Measurements from ENCODE around the gene OR7G3.

Gene OR7G3

DNA sequence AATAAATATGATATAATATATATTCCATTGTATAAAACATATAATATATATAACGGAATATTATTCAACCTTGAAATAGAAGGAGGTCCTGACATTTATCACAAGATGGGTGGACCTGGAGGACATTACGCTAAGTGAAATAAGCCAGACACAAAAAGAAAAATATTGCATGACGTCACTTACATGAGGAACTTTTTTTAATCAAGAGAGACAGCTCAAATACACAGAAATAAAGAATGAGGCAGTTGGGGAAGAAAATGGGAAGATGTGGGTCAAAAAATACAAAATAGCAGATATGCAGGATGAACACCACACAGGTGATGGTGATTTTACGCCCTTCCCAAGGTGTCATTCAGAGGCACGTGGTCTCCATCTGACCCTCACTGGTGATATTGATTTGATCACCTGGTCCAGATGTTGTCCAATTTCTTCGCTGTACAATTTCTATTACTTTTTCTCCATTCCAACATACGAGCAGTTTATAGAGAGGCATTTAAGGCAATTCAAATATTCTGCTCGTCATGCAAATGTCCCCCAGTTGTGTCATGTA is 12.9 kb upstream of the OR7G3 start:
- peak overlapping the region; percentile 97 to 100 for H3K4me3 Mint-ChIP-seq
- peak overlapping the region; percentile 99 to 100 for H3K27ac Mint-ChIP-seq

DNA sequence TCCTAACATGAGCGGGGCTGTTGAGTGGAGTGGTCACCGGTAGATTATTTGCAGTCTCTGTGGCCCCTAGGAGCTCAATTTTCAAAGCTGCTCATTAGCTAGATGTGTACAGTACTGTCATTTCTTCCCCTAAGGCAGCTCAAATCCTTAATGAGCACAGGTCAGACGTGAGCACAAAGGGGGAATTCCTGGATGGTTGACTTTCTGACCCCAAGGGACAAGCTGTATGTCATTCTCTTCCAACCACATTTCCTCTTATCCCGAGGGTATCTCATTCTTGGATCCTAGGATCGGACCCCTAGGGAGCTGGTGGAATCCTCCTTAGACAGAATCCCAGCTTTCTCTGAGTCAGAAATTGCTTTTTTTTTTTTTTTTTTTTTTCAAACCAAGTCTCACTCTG is 5.7 kb upstream of the OR7G3 start:
- Mint-ChIP-seq H3K27me3 (peaks cover 15% of the 10 kb centered on the region), H3K4me3 (no peak overlapping the region), H3K27ac (no peak overlapping the region), H3K4me1 (peaks cover 11% of the 10 kb centered on the region), H3K9me3 (no peaks in the 10 kb centered on the region)
- DNase-seq, result no peak
- no peak for ATAC-seq

More for the DNA sequence above, 12.9 kb upstream of the OR7G3 start:
- peak; percentile 10 for ATAC-seq
- Mint-ChIP-seq H3K9me3 (peaks cover 10% of the 10 kb centered on the region in 2 donors), H3K27me3 (peaks cover 5% of the 10 kb centered on the region), H3K4me1 (peaks cover 32% of the 10 kb centered on the region)
- DNase-seq, result peak in 1 of 2 donors; percentile 5

- H3K4me3 Mint-ChIP-seq, result no peak overlapping the region
- no peak for ATAC-seq
- H3K27ac Mint-ChIP-seq, result no peak overlapping the region
- peaks cover 11% of the 10 kb centered on the region for H3K4me1 Mint-ChIP-seq
- peaks cover 29% of the 10 kb centered on the region for H3K27me3 Mint-ChIP-seq
- no peaks in the 10 kb centered on the region for H3K9me3 Mint-ChIP-seq
- DNase-seq, result no peak
Observed at GRCh38 chr19:9130965-9131364, 4.2 kb upstream of the OR7G3 start.

GRCh38 chr19:9128171-9128570 is 1.4 kb upstream of the OR7G3 start:
- peaks cover 28% of the 10 kb centered on the region for H3K27me3 Mint-ChIP-seq
- ATAC-seq (no peak), DNase-seq (no peak)
- no peak overlapping the region for H3K27ac Mint-ChIP-seq
- no peak overlapping the region for H3K4me3 Mint-ChIP-seq
- H3K4me1 Mint-ChIP-seq, result peaks cover 11% of the 10 kb centered on the region
- H3K9me3 Mint-ChIP-seq, result no peaks in the 10 kb centered on the region

GRCh38 chr19:9116547-9116946 is 10.2 kb downstream of the OR7G3 start:
- DNase-seq, result no peak
- peaks cover 28% of the 10 kb centered on the region for H3K27me3 Mint-ChIP-seq
- no peaks in the 10 kb centered on the region for H3K9me3 Mint-ChIP-seq
- no peak overlapping the region for H3K27ac Mint-ChIP-seq
- ATAC-seq, result no peak
- no peak overlapping the region for H3K4me3 Mint-ChIP-seq
- H3K4me1 Mint-ChIP-seq, result no peaks in the 10 kb centered on the region

- H3K27me3 Mint-ChIP-seq, result peaks cover 20% of the 10 kb centered on the region
- no peaks in the 10 kb centered on the region for H3K4me1 Mint-ChIP-seq
- DNase-seq (no peak), ATAC-seq (no peak)
- no peak within 1 kb of the TSS for H3K4me3 Mint-ChIP-seq
- H3K27ac Mint-ChIP-seq, result peak within 1 kb of the TSS in 1 of 2 donors; percentile 42
- no peaks in the 10 kb centered on the region for H3K9me3 Mint-ChIP-seq
Observed at GRCh38 chr19:9115307-9115813, 11.4 kb downstream of the OR7G3 start, which contains the start of gene OR7G1. Gene OR7G1, minus strand, starts transcription at chr19:9115763. Its CDS starts 0 bp downstream, at chr19:9115763.

GRCh38 chr19:9109959-9110358 is 16.8 kb downstream of the OR7G3 start:
- Mint-ChIP-seq H3K9me3 (no peaks in the 10 kb centered on the region), H3K4me3 (no peak overlapping the region), H3K27me3 (peaks cover 22% of the 10 kb centered on the region), H3K4me1 (no peaks in the 10 kb centered on the region), H3K27ac (peak overlapping the region in 1 of 2 donors; percentile 40)
- no peak for DNase-seq
- ATAC-seq, result no peak

DNA sequence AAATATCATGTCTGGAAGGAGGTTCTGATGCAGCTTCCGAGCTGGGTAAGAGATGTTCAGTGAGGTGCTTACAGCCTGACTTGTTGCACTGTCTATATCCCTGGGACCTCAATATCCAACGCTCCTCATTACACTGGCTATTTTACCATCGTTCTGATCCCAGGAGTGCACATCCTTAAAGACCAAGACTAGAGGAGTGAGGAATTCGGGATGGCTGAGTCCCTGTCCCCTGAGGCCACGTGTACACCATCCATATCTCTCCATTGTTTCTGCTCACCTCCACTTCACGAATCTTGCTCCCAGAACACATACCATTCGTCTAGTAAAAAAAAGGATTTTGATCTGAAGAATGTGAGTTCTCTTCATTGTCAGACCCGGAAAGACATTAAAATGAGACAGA is 19.4 kb downstream of the OR7G3 start, which contains the start of gene OR7G2:
TSS of gene OR7G2 (minus strand) at position 101 of the 400 bp plus-strand sequence. CDS start 4,232 bp downstream, outside the sequence.
- peaks cover 16% of the 10 kb centered on the region for H3K27me3 Mint-ChIP-seq

GRCh38 chr19:9086761-9087160 is 40.0 kb downstream of the OR7G3 start, which contains the start of gene OR1M1:
Gene OR1M1, plus strand, starts transcription at chr19:9087061. Its CDS starts 6,184 bp downstream, at chr19:9093245.
- Mint-ChIP-seq H3K4me3 (no peak within 1 kb of the TSS), H3K27me3 (peaks cover 10% of the 10 kb centered on the region), H3K4me1 (no peaks in the 10 kb centered on the region), H3K9me3 (no peaks in the 10 kb centered on the region), H3K27ac (no peak within 1 kb of the TSS)
- ATAC-seq (no peak), DNase-seq (no peak)

More for the DNA sequence above, 19.4 kb downstream of the OR7G3 start, which contains the start of gene OR7G2:
- H3K9me3 Mint-ChIP-seq, result no peaks in the 10 kb centered on the region
- no peaks in the 10 kb centered on the region for H3K4me1 Mint-ChIP-seq
- ATAC-seq (no peak), DNase-seq (no peak)
- no peak within 1 kb of the TSS for H3K4me3 Mint-ChIP-seq
- H3K27ac Mint-ChIP-seq, result no peak within 1 kb of the TSS

DNA sequence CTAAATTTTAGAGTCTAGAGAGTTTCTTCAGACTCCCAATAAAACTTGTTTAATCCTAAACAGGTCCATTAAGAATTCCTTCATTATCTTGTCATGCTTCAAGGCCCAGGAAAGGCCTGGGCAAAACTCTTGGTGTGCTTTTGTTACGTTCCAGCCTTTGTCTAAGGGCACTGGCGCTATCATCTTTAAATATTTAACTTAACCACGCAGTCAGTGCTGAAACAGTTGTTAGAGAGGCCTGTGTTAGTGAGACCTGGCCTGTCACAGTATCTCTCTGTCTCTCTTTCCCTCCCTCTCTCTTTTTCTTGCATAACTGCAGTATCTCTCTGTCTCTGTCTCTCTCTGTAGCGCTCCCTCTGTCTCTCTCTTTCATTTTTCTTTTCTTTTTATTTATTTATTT is 48.1 kb downstream of the OR7G3 start:
- ATAC-seq (no peak), DNase-seq (no peak)
- no peak overlapping the region for H3K27ac Mint-ChIP-seq
- no peaks in the 10 kb centered on the region for H3K9me3 Mint-ChIP-seq
- H3K4me3 Mint-ChIP-seq, result no peak overlapping the region
- no peaks in the 10 kb centered on the region for H3K27me3 Mint-ChIP-seq
- H3K4me1 Mint-ChIP-seq, result peaks cover 4% of the 10 kb centered on the region

GRCh38 chr19:9076901-9077300 is 49.8 kb downstream of the OR7G3 start:
- H3K27me3 Mint-ChIP-seq, result no peaks in the 10 kb centered on the region
- no peaks in the 10 kb centered on the region for H3K9me3 Mint-ChIP-seq
- no peak overlapping the region for H3K27ac Mint-ChIP-seq
- no peak overlapping the region for H3K4me3 Mint-ChIP-seq
- ATAC-seq, result no peak
- H3K4me1 Mint-ChIP-seq, result peaks cover 4% of the 10 kb centered on the region
- DNase-seq, result no peak
